HUDEP-2 (cell line): ENCODE data around the gene TUBGCP6.
A peak's percentile ranks its signal among the peaks of the same experiment; 100 is the strongest.

Experiments
- DNase-seq, 76 experiments: peaks; one replicate each; lab custom pipeline; 2025; ENCODE audit not compliant: unreplicated experiment in 76 of 76; lab: John Stamatoyannopoulos, UW

The TUBGCP6 gene

DNA sequence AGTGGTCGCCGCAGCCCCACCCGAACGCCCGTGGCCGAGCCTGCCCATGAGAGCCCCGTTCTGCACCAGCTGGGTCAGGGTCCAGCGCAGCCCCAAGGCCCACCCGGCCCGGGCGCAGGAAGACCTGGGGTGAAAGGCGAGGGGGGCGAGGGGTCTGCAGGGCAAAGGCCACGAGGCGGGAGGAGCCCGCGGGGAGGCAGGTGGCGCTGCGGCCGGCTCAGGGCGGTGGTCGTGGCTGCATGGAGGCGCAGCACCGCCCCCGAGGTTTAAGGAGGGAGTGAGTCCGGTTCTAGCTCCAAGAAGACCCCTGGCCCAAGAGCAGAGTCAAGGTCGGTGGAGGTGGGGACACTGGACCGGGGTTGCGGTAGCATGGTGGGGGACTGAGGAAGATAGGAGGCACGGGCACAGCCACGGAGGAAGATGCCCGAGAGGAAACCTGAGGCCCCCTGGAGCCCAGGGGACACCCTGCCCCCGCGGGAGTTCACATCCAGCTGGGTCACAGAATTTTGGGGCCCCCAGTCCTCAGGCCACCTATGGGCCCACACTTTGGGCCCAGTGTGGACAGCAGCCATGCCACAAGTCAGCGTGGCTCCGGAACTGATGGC is 6.8 kb upstream of the TUBGCP6 start:
- DNase-seq: no peak

DNA sequence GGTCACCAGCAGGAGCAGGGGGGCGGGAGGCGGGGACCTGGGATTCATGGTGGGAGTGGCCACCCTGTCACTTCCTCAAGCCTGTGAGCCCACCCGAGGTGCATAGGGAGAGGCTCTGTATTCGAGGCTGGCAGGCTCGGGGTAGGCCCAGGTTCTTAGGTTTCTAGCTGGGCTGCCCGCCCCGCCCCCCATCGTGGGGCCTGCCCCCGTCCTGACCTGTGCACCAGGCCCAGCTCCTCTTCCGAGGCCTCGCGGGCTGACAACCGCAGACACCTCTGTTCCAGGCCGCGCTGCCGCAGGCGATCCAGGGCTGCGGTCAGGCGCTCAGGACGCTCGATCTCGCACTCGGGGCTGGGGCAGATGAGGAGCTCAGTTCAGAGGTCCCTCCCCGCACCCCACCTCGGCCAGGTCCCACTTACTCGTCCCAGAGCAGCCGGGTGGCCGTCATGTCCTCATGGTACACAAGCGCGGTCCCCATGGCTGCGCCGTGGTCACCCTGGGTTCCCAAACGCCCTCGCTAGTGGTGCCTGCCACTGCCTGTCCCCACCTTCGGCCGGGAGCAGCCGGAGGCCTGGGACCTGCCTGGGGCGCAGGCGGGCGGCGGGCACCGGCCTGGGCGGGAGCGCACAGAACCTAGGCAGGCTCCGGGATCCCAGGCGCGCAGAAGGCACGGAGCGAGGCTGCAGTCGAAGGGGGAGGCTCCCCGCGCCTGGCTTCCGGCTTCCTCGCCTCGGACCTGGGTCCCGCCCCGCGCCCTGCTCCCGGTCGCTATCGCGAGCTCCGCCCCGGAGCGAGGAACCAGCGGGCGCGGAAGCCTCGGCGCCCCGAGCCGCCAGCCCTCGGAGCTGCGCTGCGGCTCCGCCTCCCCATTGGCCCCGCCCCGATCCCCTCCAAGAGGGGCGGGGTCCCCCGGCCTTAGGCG is 6.0 kb upstream of the TUBGCP6 start, which contains the start of gene HDAC10:
TSS of gene HDAC10 (minus strand) at position 711 of the 922 bp plus-strand sequence. CDS start at position 478, 233 bp downstream.
- peak in 67 of 76 experiments; percentile 13 to 84 (median 65) for DNase-seq

GRCh38 chr22:50250249-50250554 is 5.4 kb upstream of the TUBGCP6 start:
- DNase-seq: no peak

- no peak for DNase-seq
Observed at GRCh38 chr22:50249341-50250248, 4.8 kb upstream of the TUBGCP6 start.

GRCh38 chr22:50248196-50249081 is 3.6 kb upstream of the TUBGCP6 start:
- DNase-seq: no peak

GRCh38 chr22:50247748-50248147 is 2.9 kb upstream of the TUBGCP6 start:
- peak in 3 of 76 experiments; percentile 6 to 31 (median 29) for DNase-seq

DNA sequence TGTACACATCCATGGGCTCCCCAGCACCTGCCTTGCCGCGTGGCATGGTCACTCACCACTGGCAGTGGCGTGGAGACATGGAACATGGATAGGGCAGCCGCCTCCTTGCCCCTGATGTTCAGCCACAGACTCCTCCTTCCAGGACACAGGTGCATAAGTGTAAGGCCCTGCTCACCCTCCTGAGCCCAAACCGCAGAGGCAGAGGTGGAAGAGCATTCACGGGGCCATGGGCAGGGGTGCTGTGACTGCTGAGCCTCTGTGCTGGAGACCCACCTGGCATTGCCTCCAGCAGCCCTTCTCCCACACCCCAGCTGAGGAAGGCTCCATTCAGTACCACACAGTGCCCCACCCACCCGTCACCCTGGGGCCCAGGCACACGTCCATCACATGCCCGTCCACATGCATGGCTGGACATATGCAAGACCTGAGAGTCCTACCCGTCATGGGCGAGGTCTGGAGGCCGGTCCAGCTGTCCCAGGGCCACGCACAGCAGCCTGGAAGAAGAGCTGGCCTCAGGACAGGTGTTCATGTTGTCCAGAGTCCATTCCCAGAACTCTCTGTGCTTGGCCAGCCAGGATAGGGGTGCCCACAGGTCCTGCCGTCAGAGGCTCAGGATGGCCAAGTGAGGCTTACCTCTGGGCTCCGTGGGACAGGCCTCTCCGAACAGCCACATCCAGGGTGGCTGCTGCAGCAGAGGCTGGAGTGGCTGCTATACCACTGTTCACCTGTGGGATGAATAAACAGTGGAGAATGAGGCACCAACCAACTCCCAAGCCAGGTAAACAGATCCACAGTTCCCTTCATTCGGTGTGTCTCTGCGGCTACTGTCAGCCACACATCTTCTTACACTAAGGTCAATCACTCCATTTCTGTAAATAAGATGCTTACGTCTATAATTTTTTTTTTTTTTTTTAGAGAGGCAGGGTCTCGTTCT is 1.7 kb upstream of the TUBGCP6 start:
- no peak for DNase-seq

DNA sequence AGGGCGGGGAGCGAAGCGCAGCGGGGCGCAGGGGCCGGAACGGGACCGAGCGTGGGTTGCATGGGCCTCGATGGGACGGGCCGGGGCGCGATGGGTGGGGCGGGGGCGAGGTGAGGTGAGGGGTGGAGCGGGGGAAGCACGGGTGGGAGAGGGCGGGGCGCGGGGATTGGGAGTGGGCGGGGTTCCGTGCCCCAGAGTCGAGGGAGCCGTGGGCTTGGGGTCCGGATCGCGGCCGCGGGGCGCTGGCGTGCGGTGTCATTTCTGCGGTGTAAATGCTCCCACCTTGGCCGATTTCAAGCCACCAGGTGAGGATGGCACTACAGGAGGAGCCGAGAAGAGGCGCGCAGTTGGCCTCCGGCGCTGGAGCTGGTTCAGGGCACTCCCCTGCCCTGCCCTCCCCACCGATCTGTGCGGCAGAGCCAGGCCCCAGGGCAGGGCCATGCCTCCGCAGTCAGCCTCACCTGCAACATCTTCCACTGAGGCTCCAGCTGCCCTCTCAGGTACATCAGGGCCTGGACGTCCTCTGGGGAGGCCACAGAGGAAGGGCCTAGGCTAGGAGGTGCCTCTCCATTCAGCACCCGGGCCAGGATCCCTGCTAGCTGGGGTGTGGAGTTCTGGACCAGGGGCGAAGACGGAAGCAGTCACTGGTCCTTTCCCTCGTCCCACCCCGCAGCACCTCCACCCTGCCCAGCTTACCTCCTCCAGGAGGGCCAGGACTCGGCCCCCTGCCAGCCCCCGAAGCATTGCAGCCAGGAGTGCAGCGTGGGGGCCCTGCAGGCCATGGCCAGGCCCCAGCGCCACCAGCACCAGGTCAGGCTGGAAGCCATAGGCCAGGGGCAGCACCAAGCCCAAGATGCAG is 620 bp upstream of the TUBGCP6 start:
- DNase-seq: peak in 3 of 76 experiments; percentile 48 to 62 (median 51)

DNA sequence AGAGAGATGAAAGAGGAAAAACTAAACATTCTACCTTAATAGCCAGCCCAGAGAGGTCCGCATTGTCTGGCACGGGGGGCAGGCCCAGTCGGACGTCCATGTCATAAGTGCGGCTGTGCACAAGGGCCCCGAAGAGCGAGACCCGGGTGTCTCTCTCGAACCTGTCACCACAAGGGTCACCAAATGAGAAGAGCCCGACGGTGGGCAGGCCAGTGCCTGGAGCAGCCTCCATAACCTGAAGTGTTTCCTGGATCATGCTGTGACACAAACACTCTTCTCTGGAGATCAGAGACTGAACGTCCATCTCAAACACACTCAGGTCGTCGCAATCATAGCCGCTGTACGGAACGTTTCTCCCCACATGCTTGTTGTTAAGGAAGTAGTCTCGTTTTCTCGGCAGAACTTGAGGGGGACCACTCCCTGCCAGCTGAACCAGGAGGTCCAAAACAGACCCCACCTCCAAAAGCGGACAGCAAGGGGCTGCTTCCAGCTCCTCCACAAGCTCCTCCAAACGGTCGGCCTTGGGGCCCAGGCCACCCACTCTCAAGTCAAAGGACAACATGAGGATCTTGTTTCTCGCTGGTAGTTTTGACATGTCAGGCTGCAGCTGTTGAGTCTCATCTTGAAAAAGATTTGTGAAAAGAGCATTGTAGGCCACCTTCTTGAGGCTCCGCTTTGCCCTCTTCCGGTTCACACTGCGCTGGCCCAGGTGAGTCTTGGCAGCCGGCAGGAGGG is 971 bp downstream of the TUBGCP6 start:
- no peak for DNase-seq

DNA sequence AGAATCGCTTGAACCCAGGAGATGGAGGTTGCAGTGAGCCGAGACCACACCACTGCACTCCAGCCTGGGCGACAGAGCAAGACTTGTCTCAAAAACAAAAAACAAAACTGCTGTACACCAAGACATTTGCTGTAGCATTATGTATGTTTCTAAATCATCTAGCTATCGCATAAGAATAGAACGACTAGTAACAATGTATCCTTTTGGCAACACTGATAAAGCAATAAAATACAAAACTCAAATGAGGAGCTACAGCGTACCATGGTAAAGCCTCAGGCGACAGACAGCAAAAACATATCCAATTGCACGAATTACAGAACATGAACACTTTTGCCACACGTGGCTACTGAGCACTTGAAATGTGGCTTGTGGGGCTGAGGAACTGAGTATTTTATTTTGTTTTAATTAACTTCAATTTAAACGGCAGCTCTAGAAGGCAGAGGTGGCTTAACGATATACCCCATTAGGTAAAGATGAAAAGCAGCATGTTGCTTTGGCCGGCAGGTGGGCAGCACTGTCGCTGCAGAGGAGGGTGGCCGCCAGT is 2.3 kb downstream of the TUBGCP6 start:
- DNase-seq: no peak

DNA sequence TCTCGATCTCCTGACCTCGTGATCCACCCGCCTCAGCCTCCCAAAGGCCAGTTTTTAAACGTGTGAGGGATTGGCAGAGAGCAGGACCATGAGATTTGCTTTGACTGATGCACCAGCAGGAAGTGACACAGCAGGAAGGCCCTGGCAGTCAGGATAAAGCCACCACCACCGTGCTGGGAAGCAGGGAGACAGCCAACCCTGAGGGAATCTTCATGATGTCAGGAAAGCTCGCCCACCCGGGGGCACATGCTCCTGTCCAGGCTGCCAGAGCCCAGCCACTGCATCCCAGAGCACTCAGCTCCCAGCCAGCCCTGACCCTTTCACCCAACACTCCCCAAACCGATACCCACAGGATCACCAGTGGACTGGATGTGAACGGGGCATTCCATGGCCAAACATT is 6.1 kb downstream of the TUBGCP6 start:
- DNase-seq: no peak

DNA sequence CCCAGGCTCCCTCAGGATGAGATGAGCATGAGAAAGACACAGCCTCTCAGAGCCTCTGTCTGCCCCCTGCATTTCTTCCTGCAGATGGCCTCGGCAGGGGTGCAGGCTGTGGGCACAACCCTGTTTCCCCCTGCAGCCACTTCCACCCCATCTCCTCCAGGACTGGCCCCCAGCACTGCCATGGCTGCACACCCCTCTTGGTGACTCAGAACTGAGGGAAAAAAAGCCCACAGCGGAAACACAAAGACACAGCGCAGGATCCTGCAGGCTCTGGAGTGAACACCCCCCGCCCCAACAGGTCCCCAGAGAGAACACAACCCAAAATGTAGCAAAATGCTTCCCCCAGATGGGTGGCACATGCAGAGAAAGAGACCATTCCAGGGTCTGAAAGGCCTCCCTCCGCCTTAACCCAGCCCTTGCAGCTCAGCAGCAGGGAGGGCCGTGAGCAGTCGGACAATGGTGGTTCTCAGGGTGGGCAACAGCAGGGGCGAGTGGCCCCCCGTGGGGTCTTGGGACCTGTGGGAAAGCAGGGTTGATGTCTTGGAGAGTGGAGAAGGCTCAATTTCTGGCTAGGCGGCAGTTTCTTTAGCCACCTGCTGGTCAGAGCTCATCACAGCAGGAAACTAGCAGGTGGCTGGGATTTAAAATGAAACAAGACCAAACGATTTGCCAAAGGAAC is 8.0 kb downstream of the TUBGCP6 start:
- DNase-seq: peak in 8 of 76 experiments; percentile 5 to 29 (median 21)

- DNase-seq: no peak
Observed at GRCh38 chr22:50233223-50233622, 11.6 kb downstream of the TUBGCP6 start.

DNA sequence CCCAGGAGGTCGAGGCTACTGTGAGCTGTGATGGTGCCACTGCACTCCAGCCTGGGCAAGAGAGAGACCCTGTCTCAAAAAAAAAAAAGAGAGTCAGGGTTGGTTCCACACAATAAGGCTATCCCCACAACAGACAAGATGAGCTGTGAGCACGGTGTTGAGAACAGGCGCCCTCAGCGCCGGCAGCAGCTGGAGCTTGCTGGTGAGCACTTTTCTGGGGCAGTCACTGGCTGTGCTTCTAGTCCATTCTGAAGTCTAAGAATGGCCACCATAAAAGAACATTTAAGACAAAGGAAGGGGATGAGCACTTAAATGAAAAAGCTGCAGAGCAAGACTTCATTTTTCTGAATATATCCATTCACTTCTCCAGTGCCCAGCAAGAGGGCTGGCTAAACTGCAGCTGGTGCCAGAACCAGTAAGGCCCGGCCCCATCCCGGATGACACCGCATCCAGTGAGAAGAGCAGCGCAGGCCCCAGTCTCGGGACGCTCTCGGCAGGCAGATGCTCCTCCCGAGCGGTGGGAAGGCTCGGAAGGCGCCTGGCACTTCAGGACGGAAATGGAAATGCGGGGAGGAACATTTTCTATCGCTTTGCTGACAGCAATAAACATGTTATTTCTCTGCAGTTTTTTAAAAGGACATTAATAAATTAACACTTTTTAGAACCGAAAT is 12.2 kb downstream of the TUBGCP6 start:
- DNase-seq: no peak

- no peak for DNase-seq
Observed at GRCh38 chr22:50229370-50229769, 15.5 kb downstream of the TUBGCP6 start.

DNA sequence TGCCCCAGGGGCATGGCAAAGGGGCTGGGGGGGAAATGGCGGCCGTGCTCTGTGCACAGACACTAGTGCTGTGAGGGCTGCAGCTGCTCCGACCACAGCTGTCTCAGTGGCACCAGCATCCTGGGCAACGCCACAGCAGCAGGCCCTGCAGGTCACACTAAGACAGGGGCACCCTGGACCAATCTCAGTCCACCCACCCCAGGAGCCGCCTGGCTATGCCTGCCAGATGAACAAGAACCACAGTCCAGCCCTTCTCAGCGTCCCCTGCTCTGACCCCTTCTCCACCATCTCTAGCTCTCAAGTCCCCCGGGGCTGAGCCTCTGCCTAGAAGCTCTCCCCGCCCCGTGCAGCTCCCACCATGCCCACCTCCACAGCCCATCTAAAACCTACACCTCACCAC is 16.5 kb downstream of the TUBGCP6 start:
- DNase-seq: no peak
